HG02981 (cell line): ENCODE measurements around the gene IPO8.
"Not testable (repeated sequence)": the region's sequence is repeated elsewhere in the genome, so short reads cannot be mapped to it uniquely, and the experiment has no call there.

Source experiments
- ATAC-seq: cut with Tn5 transposase; IDR thresholded peaks from one replicate; pipeline ENCODE4 v1.9.1; 2021; ENCODE audit warnings: mild to moderate bottlenecking, moderate library complexity; ENCODE audit not compliant: unreplicated experiment

The IPO8 gene

DNA sequence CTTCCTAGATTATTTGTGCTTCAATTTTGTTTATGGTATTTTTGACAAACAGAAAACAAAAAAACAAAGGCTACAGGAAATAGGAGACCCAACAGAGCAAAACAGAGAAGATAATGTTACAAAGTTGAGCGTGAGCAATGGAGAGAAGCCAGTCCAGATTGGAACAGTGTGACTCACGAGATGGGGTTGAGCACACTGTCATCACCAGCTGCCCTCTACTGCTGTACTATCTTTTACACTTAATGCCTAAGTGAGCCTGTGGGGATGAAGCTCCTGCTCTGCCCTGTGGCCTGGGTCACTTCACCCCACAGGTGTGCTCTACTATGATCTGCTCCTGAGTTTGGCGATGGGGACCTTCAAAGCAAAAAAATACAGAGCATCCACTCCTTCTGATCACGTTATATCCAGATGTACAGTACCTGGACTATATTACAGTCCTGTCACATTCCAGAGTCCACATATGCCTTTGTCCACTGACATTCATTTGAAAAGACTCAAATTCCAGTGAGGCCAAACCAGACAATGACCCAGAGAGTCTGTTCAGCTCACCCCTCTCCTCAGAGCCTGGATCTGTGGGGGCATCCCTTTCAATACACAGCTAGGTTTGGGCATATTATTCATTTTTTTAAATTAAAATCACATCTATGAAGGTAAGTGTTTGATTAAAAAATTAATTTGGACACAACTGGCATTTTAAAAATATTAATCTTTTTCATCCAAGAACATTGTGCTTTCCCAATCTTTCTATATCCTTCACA is 4.4 kb downstream of the IPO8 start:
- no peak for ATAC-seq

DNA sequence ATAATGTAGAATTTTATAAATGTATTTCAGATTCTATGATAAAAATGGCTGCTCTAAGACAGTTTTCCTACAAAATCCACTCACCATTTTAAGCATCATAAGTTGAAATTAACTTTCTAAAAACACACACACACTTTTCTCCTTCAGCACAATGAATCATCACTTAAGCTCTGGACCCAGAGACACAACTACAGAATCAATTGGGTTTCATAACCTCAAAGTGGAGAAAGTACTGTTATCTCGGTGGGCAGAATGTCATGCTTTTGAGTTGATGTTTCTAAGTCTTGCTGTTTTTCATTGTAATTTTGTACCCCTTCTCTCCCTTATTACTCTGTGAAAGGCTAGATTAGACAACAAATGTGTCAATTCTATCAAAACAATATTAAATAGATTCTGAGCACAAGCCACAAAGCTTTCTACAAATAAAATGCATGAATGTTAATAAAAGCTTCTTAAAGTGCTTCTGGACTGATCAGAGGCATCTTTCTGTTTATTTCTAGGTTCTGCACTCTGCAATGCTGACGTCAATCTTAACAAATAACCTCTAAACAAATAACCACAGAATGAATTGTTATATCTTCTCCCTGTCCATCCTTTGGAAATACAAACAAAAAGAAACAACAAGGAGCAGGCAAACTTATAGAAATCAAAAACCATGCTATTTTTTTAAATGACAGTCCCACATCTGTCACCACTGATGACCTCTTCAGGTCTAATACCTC is 8.2 kb downstream of the IPO8 start:
- ATAC-seq, result no peak

DNA sequence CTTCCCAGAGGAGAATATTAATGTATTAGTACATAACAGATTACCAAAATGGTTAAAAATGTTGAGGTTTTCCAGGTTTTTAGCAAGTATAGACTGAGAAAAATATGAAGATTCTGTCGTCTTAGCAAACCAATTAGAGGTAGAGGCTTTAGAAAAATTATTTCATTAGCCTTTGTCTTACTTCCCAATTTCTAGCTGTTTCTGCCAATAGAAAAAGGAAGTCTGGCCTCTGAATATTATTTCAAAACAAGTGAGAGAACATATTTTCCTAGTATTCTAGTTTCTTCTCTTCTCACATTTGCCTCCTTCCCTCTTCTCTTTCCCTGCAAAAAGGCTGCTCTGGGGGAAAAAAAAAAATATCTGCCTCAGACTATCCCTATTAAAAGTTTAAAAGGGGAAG is 16.4 kb downstream of the IPO8 start:
- ATAC-seq, result no peak

DNA sequence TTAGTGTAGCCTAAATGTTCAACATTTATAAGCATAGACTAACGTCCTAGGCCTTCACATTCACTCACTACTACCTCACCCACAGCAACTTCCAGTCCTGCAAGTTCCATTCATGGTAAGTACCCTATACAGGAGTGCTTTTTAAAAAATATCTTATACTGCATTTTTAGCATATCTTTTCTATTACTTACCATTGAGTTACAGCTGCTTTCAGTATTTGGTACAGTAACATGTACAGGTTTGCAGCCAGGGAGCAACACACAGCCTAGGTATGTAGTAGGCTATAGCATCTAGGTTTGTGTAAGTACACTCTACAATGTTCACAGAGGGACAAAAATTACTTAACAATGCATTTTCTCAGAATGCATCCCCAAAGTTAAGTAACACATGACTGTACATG is 17.4 kb downstream of the IPO8 start:
- no peak for ATAC-seq

DNA sequence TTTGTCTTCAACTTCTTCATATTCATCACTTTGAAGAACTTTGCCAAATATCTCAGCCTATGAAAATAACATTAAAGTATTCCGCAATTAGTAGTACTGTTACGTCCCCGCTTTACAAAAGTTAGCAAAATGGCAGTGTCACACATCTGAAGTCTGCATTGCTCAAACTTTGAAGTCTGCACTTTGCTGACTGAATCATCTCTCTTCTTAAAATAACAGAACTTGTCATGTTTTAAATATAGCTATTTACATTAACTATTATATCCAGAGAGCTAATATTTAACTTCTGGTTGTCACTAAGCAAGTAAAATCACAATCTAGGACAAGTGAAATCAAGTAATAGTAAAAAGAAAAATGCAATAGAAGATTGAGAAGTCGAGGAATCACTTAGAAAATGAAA is 34.5 kb downstream of the IPO8 start:
- no peak for ATAC-seq

DNA sequence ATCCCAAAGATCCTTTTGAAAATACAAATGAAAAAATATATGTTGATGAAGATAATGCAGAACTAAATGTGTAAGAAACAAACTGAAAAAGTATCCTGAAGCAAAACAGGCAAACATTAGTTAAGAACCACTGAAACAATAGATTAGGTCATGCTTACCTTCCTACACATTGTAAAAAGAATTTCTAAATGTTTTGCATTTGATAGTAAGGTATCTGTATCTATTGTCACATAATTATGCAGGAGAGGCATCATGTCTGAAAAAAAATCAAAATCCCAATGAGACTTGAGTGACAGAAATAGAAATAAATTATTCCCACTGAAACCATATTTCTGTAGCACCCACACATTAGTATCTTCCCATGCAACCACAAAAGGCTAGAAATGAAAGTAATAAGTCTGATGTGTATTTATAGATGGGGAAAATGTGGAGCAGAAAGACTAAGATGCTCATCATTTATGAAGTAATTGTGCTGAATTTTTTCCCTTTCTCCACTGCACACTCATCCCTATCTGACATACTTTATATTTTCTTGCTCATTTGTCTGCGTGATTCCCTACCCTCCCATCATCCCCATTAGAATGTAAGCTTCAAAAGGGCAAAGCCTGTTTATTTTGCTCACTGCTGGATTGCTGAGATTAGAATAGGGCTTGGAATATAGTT is 43.5 kb downstream of the IPO8 start:
- no peak for ATAC-seq

DNA sequence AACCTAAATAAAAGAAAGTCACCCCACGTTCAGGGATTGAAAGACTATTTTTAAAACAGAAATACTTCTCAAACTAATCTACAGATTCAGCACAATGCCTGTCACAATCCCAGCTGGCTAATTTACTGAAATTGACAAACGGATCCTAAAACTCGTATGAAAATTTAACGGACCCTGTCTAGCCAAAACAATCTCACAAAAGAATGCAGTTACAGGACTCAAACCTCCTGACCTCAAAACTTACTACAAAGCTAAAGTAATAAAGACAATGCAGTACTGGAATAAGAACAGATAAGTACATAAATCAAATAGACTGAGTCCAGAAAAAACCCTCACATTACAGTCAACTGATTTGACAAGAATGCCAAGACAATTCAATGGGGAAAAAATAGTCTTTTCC is 48.8 kb downstream of the IPO8 start:
- no peak for ATAC-seq

DNA sequence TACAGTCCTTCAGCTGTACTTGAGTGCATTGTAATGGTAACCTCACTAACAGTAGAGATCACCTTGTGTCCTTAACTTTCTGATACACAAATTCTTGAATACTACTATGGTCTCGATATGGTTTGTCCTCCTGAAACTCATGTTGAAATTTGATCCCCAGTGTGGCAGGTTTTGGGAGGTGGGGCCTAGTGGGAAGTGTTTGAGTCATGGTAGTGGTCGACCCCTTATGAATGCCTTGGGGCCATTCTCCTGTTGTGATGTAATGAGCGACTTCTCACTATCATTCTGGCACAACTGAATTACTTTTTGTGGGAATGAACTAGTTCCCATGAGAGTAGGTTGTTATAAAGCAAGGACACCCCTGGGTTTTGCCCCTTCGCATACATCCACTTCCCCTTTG is 52.3 kb downstream of the IPO8 start:
- ATAC-seq, result no peak

DNA sequence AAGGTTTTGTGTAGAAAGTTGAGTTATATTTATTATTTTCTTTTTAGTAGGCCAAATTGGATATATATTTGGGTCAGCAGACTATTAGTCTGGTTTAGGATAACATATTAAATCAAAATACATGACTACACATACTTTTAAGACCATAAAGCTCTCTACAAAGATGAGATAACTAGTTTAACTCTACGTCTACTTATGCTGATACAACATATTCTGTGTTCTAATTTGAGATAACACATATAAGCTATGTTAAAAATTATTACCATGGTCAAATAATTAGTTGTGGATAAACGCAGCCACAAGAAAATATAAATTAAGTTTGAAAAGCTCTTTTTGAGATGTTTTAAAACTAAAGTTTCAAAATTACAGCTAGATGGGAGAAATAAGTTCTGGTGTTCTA is 55.3 kb downstream of the IPO8 start:
- ATAC-seq, result no peak

DNA sequence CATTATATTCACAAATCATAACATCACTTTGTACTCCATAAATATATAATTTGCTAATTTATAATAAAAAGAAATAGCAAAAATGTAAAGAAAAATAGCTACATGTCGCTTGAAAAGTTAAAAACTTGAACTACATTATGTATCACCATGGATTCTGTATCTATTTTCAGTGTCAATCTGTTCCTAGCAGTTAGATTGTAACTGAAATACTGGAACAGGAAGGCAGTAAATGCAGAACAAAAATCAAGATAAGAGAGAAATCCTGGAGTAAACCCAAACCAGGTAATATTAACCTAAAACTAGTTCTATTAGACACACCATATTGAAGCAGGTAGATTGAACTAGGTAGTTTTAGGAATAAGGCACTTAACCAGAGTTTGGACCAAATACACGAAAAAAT is 60.3 kb downstream of the IPO8 start:
- no peak for ATAC-seq

DNA sequence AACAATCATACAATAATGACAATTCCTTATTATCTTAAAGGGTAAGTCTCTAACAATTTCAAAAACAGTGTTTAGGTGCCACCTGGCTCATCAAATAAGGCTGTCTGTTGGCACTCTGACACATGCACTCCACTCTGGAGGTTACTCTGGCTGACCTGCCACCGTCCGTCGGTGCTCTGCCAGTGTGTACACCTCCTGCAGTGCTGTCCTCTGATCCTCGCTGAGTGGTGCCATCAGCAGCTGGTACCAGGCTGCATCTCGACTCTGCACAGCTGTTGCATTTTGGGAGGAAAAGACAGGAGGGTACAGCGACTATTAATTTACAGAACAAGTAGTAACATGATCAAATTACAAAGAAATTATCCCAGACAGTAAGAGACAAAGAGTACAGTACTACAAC is 63.9 kb downstream of the IPO8 start:
- ATAC-seq, result no peak

DNA sequence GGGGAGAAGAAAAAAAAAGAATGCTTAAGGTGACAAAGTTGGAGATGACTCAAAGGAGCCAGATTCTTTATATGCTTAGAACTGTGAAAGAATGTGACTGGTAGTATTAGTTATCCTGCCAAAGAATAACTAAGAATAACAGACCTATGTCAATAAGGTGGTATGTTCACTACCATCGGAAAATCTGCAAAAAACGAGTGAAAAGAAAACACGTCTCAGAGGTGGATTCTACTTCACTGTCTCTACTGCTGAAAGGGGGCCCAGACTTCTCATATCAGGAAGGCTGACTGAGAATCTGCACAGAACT is 64.7 kb downstream of the IPO8 start:
- no peak for ATAC-seq

DNA sequence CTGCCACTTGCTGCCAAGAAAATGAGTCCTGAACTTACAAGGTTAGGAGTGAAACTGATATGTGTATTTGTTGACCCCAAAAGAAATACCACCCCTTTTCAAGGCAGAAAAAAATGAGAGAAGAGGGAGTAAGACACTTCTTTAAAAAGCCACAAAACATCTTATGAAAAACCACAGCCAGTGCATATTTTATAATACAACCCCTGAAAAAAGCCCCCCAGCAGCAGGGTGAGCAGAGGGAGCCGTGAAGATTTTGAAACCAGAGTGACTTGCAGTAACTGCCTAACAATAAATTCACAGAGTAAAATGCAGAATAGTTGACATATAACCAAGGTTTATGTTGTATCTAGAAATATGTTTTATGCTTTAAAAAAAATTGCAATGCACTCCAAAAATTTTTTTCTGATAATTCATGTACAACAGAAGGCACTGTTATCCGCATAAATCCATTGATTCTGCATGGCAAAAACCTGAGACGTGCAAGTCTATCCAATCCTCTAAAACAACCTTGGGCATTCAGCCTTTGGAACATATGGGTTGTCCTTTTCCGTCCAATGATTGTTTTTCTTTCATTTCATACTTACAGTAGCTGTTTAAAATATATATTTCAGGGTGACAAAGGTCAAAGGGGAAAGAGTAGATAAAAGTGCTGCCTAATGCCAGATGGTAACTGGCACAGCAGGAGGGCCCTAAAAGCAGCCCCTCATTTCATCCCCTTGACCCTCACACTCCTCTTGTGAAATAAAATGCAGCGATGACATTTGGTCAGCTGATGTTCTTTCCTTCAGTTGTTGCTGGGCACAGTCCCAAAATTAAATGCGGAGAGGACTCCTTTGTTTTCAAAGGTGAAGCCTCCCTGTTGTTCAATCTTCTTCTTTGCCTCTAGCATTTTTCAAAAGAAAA is 65.3 kb downstream of the IPO8 start:
- ATAC-seq, result no peak

DNA sequence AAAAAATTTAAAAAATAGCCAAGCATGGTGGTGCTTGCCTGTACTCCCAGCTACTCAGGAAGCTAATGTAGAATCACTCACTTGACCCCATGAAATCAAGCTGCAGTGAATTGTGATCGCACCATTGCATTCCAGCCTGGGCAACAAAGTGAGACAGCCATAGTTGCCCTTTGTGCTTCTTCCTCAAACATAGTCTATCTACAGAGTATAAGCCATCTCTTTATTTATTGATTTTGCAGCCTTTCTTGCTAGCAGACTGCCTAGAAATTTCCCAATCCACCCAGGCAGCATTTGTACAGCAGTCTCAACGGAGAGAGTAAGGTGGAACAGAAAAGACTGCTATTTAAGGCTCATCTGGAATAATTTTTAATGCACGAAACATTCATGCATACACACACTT is 68.8 kb downstream of the IPO8 start:
- ATAC-seq, result no peak

DNA sequence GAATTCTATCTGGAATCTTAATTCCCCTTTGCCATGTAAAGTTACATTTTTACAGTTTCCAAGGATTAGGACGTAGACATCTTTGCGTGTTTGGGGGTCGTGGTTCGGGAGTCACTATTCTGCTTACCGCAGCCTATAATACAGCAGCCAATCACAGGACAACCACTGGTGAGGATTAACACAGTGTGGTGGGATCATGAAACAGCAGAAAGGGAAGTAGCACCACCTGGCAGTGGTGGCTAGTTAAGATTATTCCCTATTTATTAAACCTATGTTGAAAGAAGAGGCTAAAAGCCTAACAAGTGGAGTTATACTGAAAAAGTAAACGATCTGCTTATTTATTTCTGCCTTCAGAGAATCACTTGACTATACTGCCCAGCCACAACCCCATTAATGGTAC is 71.7 kb downstream of the IPO8 start:
- ATAC-seq, result no peak

DNA sequence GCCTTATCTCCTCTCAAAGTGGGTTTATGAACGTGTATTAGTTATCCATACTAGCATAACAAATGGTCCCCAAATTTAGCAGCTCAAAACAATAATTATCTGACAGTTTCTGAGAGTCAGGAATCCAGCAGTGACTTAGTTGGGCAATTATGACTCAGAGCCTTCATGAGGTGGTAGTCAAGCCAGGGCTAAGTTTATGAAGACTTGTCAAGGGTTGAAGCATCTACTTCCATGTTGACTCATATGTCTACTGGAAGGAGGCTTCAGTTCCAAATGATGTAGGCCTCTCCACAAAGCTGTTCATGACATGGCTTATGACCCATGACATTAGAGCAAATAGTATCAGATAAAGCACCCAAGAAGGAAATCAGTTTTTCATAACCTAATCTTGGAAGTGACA is 73.2 kb downstream of the IPO8 start:
- ATAC-seq, result peak; percentile 72

DNA sequence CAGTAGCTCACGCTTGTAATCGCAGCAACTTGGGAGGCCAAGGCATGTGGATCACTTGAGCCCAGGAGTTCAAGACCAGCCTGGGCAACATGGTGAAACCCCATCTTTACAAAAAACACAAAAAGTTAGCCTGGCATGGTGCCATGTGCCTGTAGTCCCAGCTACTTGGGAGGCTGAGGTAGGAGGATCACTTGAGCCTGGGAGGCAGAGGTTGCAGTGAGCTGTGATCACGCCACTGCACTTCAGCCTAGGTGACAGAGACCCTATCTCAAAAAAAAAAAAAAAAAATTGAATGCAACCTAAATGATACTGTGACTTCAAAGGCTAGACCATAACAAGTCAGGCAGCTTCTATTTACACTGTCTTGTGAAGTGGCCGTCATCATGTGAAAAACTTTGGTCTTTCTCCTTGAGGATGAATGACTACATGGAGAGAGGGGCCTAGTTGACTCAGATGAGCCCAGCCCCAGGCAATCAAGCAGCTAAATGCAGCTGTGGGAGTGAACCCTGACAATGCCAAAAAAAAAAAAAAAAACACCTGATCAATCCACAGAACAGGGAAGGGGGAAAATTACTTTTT is 73.9 kb downstream of the IPO8 start:
- not testable (repeated sequence) for ATAC-seq

DNA sequence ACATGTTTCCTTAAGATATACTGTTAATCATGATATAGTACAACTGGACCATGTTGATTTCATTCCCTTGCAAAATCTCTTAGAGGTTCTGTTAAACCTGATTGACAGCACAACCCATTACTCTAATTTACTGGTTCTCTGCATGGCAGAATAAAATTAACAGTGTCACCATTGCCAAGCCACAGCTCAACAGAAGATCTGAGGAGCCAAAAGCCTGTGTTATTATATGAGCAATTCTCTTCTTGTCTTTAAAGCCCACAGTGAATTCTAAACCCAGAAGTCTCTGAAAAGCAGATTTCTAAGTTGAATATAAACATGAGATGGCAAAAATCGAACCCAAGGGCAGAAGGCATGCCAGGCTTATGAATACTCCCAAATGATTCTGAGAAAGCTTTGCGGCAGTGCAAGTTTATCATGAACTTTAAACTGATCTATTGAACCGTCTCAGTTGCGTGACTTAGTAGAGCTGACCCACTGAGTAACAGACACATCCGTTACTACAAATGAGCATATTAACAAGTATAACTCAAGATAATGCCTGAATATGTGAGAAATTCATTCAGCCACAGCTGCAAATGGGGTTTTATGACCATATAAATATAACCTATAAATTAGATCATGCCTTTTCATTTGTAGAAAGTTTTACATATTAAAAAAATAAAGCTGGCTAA is 78.2 kb downstream of the IPO8 start:
- no peak for ATAC-seq

DNA sequence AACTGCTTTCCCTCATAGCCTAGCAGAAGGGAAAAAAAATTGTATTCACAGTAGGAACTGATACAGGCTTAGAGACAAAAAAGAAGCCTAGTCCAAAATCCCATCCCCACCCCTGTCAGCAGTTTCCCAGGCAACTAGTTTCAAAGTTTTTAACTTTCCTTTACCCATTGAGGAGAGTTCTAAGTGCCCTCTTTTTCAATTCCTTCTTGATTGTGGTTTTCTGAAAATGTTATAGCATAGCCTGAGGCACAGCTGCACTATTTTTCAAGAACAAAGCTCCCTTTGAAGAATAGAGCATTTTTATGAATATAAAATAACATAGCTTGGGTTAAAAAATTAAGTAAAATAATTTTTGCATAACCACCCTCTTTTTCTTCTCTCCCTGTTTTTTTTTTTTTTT is 81.6 kb downstream of the IPO8 start:
- ATAC-seq, result no peak

DNA sequence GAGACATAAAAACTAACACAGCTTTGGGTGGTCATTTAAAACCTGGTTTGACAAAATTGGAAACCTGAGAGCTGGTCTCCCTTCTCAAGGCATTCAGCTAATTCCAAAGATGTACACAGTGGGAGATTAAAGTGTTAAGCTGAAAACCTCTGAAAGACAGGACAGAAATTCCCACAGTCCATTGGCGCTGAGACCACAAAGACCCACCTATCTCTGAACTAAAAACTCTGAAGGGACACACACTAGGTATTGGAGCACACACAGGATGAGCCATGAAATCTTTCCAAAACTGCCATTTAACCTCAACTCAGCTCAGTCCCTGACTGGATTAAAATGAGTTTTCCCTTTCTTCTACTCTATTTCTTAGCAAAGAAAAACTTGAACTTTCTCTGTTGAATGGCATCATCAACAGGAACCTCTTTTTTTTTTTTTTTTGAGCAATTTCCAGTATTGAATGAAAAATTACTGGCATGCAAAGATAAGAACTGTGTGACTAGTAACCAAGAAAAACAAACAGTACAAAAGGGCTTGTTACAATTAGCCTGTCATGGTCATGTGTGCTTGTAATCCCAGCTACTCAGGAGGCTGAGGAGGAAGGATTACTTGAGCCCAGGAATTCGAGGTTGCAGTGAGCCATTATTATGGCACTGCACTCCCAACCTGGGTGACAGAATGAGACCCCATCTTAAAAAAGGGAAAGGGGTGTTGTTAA is 82.4 kb downstream of the IPO8 start:
- ATAC-seq, result no peak
